HG03045 (cell line): ENCODE data around the gene TTLL1.
"Not testable (repeated sequence)": the region's sequence is repeated elsewhere in the genome, so short reads cannot be mapped to it uniquely, and the experiment has no call there.

Source experiments
- ATAC-seq: cut with Tn5 transposase; IDR thresholded peaks from one replicate; pipeline ENCODE4 v1.9.1; 2021; ENCODE audit warnings: mild to moderate bottlenecking, moderate library complexity; ENCODE audit not compliant: unreplicated experiment

The TTLL1 gene

DNA sequence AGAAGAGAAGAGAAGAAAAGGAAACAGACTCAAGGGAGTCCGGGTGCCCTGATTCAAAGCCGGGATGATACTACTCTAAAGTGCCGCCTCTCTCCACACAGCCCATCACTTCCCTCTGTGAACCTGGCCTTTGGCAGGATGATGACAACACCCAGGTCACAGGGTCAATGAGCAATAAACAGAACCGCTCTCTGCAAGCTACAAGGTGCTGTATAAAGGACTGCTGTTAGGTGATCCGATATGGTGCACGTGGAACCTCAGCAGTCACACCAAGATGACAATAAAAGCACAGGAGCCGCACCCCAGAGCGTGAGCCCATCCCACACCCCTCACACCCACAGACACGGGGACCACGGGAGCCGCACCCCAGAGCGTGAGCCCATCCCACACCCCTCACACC lies 10.7 kb downstream of the TTLL1 start:
- no peak for ATAC-seq

DNA sequence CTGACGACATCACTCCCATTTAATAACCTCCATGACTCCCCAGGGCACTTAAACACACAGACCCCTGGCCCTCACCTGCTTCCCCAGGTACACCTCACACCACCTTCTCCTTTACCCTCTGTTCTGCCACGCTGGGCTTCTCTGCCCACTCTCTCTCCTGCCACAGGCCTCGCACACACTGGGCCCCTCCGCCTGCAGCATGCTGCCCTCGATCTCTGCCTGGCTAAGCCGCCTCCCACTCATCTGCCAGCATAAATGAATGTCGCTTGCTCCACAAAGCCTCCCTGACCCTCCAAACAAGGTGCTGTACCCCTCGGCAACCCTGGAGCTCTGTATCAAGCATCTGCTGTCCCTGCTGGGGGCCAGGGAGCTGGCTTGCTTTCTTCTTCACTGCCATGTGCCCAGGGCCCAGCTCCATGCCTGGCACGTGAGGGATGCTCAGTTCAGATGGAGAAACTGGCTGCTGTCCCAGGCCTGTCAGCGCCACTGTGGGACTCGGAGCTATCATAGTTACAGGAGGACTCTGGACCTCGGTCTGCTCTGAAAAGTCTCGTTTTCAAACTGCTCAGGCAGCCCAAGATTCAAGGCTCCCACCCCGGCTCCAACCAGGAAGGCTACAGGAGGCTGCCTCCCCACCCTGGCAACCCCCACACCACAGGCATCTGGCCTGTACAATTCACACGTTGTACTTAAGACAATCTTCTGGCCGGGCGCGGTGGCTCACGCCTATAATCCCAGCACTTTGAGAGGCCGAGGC lies 11.9 kb downstream of the TTLL1 start:
- ATAC-seq: no peak

DNA sequence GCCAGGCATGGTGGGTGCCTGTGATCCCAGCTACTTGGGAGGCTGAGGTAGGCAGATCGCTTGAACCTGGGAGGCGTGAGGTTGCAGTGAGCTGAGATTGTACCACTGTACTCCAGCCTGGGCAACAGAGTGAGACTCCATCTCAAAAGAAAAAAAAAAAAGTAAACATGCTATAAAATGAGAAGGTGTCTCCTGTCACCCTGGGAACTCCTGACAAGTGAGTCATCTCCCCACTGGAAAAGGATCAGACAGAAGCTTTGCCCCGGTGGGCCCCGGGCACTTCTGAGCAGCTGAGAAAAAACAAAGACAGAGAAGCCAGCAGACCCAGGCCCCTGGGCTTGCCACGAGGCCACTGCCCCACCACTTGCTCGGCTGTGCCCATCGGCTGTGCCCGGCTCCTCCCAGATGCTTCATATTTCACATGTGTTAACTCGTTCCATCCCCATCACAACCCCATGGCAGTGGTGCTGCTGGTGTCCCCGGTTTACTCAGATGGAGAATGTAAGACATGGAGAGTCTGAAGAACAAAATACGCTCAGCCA lies 22.3 kb downstream of the TTLL1 start:
- no peak for ATAC-seq

DNA sequence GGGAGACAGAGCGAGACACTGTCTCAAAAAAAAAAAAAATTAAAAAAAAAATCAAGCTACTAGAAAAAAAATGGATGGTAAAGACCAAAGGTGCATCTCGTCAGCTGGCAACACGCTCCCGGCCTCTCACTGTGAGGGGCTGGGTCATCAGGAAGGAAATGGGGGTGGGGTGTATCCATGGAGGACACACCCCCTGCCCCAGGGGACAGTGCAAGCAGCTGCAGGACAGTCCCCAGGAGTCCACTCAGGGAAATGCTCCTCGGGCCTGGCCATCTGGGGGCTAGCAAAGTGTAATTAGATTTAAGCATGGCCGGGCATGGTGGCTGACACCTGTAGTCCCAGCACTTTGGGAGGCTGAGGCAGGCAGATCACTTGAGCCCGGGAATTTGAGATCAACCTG lies 23.1 kb downstream of the TTLL1 start:
- no peak for ATAC-seq

GRCh38 chr22:43060183-43060582 lies 29.0 kb downstream of the TTLL1 start:
- ATAC-seq: no peak

DNA sequence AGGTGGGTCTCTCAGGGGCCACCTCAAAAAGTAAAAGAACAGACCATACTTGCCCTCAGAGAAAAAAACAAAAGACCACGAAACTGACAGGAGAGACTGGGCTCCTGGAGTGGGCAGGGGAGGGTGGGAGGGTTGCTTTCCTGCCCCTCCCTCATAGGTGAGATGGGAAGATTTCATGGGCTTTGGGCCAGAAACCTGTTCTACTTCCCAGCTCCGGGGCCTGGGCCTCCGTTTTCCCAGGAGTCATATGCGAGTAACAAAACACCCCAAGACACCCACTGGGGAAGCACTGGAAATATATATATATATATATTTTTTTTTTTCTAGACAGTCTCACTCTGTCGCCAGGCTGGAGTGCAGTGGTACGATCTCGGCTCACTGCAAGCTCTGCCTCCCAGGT lies 31.6 kb downstream of the TTLL1 start:
- ATAC-seq: no peak

GRCh38 chr22:43053176-43053575 lies 36.0 kb downstream of the TTLL1 start:
- ATAC-seq: no peak

- ATAC-seq: no peak
Observed at GRCh38 chr22:43050995-43051394, 38.2 kb downstream of the TTLL1 start.

DNA sequence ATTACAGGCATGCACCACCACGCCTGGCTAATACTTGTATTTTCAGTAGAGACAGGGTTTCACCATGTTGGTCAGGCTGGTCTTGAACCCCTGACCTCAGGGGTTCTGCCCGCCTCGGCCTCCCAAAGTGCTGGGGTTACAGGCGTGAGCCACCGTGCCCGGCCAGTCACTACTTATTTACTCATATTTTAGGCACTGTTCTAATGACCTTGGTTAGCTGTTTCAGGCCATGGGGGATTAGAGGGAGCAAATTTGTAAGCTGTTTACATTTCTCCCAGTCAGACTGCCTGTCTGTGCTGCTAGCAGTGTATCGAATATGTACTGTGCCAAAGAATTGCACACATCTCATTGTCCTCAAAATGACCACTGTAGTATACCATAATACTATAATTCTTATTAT lies 41.6 kb downstream of the TTLL1 start:
- ATAC-seq: no peak

GRCh38 chr22:43044290-43044712 lies 44.9 kb downstream of the TTLL1 start:
- ATAC-seq: no peak

DNA sequence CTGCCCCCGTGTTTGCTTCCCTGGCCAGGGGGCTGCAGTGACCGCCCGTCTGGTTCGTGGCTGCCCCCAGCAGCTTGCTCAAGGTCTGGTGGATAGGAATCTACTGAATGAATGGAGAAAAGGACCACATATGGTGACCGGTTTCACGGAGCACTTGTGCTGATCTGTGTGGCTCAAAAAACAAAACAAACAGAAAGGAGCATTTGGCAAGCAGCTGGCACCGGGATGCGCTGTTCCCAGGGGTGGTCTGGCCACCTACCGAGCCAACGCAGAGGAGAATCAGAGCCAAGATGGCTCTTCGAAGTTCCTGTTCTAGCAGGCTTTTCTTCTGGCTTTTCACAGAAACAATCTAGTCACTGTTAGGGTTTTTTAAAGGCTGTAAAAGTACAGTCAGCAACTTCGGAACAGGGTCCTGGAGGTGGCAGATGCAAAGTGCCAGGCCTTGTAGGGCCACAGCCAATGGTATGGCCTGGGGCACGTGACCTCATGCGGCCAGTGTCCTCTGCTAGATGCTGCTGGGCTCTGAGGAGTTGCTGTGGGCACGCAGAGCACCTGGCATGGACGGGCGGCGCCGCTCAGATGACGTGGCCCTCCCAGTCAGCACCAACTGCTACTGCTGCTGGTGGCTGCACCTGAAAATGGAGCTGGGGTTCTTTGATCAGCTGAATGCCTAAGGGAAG lies 47.0 kb downstream of the TTLL1 start:
- no peak for ATAC-seq

GRCh38 chr22:43039800-43040199 lies 49.4 kb downstream of the TTLL1 start:
- no peak for ATAC-seq

DNA sequence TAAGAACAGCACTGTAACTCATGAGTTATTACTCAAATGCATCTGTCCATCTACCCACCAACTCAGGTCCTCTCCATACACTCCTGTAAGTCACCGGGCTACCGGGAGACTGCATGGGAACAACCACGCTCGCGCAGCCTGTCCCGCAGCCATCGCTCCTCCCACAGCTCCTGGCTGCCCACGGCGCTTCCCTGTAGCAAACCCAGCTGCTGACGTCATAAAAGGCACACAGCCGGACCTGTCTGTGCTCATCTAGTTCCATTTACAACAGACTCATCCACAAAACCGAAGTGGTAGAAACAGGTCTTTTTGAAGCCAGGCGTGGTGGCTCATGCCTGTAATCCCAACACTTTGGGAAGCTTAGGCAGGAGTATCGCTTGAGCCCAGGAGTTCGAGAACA lies 50.9 kb downstream of the TTLL1 start:
- ATAC-seq: no peak

DNA sequence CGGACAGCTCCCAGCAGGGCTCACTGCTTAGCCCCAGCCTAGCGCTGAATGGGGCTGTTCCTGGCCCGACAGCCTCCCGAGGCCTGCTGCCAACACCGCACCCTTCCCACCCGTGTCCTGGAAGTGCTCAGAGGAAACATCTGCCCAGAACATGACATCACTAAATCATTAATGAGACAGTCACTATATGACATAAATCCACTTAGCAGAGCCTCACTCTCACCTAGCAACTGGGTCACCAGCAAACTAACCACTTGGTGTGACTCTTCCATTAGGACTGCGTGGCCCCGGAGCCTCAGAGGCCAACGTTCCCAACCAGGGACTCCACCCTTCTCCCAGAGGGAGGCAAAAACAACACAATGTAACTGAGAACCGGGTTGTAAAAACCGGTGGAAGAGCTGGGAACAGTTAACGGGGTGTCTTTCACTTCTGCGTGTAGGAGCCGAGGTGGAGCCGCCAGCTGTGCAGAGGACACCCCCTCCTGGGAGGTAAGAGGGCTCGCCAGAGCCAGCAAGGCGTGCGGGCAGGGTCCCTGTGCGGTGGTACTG lies 52.8 kb downstream of the TTLL1 start:
- no peak for ATAC-seq

DNA sequence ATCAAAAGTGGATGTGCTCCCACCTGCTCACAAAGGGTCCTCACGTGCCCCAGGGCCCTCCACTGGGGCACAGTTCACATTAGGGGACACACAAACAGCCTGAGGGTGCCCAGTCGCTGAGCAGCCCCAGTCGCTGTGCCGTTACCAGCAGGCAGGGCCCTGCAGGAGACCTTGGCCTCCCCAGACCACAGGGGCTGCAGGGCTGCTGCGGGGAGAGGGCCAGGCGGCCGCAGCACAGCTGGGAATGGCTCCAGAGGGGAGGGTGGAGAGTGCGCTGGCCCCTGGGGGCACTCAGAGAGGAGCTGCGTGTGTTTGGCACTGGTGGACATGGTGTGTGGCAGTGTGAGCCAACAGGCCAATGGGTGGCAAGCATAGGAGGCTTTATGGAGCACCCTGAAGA lies 53.9 kb downstream of the TTLL1 start:
- no peak for ATAC-seq

- no peak for ATAC-seq
Observed at GRCh38 chr22:43031617-43032016, 57.6 kb downstream of the TTLL1 start.

GRCh38 chr22:43018615-43019014 lies 70.6 kb downstream of the TTLL1 start:
- no peak for ATAC-seq

GRCh38 chr22:43017525-43018460 lies 71.4 kb downstream of the TTLL1 start:
- ATAC-seq: no peak

DNA sequence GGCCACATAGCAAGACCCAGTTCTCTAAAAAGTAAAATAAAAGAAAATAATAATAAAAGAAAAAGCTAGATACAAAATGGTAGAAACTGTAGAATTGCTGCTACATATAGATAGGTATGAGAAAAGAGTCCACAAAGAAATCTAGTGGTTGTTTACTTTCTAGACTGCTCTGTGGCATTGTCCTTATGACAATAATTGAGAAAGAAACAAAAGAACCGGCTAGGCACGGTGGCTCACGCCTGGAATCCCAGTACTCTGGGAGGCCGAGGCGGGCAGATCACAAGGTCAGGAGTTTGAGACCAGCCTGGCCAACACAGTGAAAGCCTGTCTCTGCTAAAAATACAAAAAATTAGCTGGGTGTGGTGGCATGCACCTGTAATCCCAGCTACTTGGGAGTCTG lies 73.0 kb downstream of the TTLL1 start:
- not testable (repeated sequence) for ATAC-seq

DNA sequence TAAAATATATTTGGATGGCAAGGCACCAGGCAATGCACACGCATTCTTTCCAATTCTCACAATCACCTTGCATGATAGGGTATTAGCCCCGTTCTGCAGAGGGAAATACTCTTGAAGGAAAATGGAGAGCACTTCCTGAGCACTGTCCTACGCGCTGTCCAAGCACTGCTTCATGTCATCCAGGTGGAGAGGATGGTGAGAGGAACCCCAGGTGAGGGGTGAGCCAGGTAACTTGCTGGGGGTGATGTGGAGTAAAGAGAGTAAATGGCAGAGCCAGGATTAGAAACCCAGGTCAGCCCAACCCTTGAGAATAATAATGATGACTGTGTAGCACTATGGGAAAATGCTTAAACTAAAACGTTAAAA lies 73.5 kb downstream of the TTLL1 start:
- ATAC-seq: no peak
